BJ (cell line): ENCODE results near the gene RSBN1. TPM values are rescaled to one million over a fixed set of nuclear protein-coding genes. Genes with fewer than 3 reads are reported as not detected.

Experiments used
- CTCF ChIA-PET: fragments of 350-600 bp; formaldehyde crosslinking; extraction: SDS; loops from one replicate; lab custom pipeline; 2021; ENCODE audit warnings: antibody characterized with exemption, inconsistent platforms; lab: Yijun Ruan, JAX
- POLR2A ChIA-PET: fragments of 300-600 bp; sonication (Branson Sonifier 250); formaldehyde crosslinking; extraction: SDS; loops from one replicate; lab custom pipeline; 2021; ENCODE audit warnings: antibody characterized with exemption; lab: Charles Lee
- DNase-seq: peaks from one replicate; pipeline ENCODE4 v3.0.0-alpha.2; 2011; ENCODE audit warnings: low read depth
- H3K27me3 ChIP-seq: 2 replicates; pipeline ENCODE4 v1.6.0; 2011; ENCODE audit warnings: low read length; ENCODE audit not compliant: control insufficient read depth, insufficient read depth
- H3K36me3 ChIP-seq: 2 replicates; pipeline ENCODE4 v1.5.1; 2011; ENCODE audit warnings: low read length; ENCODE audit not compliant: control insufficient read depth, insufficient read depth
- H3K4me3 ChIP-seq: 2 replicates; pipeline ENCODE4 v1.5.1; 2011; ENCODE audit warnings: low read depth, mild to moderate bottlenecking, control low read depth, low read length
- polyA plus RNA-seq: library from polyadenylated mRNA; depleted of rRNA; stranded (reverse); fragments of >200 nt; gene quantifications from 2 replicates; pipeline ENCODE4 v1.2.3, GENCODE V29; 2011
- TF ChIP-seq, protein P1 (sequence below): IDR thresholded peaks from 2 replicates; pipeline ENCODE4 v1.5.1; 2011; ENCODE audit warnings: low read depth, mild to moderate bottlenecking, control low read depth, inconsistent platforms, low read length, moderate library complexity; ENCODE audit not compliant: insufficient read depth

Gene RSBN1
- polyA plus RNA-seq, 1 experiment = 4.0 TPM

DNA sequence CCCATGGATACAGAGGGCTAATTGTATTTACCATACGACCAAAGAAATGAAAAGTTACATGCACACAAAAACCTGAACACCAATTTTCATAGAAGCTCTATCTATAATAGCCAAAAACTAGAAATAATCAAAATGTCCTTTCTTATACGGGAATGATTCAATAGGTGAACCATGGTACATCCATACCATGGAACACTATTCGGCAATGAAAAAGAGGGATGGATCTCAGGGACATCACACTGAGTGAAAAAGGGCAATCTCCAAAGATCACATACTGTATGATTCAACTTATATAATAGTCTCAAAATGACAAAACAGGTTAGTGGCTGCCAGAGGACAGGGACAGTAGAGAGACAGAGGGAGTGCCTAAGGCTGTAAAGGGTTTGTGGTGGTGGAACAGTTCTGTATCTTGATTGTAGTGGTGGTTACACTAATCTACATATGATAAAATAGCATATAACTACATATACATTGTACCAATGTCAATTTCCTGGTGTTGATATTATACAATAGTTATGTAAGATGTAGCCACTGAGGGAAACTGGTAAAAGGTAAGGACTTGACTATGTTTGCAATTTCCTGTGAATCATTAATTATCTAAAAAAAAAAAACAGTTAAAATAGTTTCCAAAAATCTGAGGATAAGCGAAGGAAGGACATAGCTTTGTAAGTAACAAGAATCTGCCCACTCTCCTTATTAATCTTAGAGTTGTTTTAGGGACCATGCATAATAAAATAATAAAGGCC is 3.7 kb downstream of the RSBN1 start:
- no peak for DNase-seq
- POLR2A ChIA-PET = interaction anchor here (0.6 to 0.7 kb wide), 2 partner anchors 9 to 48 kb away, joined by 3 read pairs; no protein-coding TSS in a partner anchor
- H3K4me3 ChIP-seq = no peak overlapping the region
- TF ChIP-seq, protein P1, sequence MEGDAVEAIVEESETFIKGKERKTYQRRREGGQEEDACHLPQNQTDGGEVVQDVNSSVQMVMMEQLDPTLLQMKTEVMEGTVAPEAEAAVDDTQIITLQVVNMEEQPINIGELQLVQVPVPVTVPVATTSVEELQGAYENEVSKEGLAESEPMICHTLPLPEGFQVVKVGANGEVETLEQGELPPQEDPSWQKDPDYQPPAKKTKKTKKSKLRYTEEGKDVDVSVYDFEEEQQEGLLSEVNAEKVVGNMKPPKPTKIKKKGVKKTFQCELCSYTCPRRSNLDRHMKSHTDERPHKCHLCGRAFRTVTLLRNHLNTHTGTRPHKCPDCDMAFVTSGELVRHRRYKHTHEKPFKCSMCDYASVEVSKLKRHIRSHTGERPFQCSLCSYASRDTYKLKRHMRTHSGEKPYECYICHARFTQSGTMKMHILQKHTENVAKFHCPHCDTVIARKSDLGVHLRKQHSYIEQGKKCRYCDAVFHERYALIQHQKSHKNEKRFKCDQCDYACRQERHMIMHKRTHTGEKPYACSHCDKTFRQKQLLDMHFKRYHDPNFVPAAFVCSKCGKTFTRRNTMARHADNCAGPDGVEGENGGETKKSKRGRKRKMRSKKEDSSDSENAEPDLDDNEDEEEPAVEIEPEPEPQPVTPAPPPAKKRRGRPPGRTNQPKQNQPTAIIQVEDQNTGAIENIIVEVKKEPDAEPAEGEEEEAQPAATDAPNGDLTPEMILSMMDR = no peak
- H3K27me3 ChIP-seq = no peaks in the 10 kb centered on the region
- no peaks in the 10 kb centered on the region for H3K36me3 ChIP-seq
- CTCF ChIA-PET = interaction anchor here (0.6 kb wide), 1 partner anchor 9 kb away, joined by 3 read pairs; no protein-coding TSS in a partner anchor

DNA sequence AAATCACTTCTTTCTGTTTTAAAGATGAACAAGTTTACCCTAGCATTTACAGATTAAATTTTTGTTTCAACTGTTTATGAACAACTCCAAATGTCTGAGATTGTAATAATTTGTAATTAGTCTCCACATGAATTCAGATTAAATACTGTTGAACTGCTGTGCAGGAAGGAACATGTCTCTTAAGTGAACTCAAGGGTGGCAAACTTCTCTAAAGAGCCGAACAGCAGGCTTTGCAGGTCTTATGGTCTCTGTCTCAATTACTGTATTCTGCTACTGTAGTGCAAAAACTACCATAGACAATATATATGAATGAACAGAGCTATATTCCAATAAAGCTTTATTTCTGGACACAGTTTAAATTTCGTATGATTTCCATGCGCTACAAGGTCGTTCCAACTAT is 6.6 kb downstream of the RSBN1 start:
- CTCF ChIA-PET = no interaction called here
- Histone ChIP-seq H3K27me3 (no peaks in the 10 kb centered on the region), H3K36me3 (no peaks in the 10 kb centered on the region), H3K4me3 (no peak overlapping the region)
- POLR2A ChIA-PET = no interaction called here
- TF ChIP-seq, protein P1 = no peak
- DNase-seq = no peak

- no peak for DNase-seq
- Histone ChIP-seq H3K36me3 (no peaks in the 10 kb centered on the region), H3K27me3 (no peaks in the 10 kb centered on the region), H3K4me3 (no peak overlapping the region)
- ChIA-PET POLR2A (no interaction called here), CTCF (no interaction called here)
- TF ChIP-seq, protein P1 = no peak
Measured at GRCh38 chr1:113805256-113805531, 7.1 kb downstream of the RSBN1 start.

- no peak overlapping the region for H3K4me3 ChIP-seq
- POLR2A ChIA-PET = interaction anchor here (1.1 kb wide), 1 partner anchor 46 kb away, joined by 14 read pairs; no protein-coding TSS in a partner anchor
- CTCF ChIA-PET = no interaction called here
- H3K27me3 ChIP-seq = no peaks in the 10 kb centered on the region
- TF ChIP-seq, protein P1 = no peak
- no peak for DNase-seq
- H3K36me3 ChIP-seq = no peaks in the 10 kb centered on the region
Measured at GRCh38 chr1:113804421-113805255, 7.6 kb downstream of the RSBN1 start.

- Histone ChIP-seq H3K27me3 (no peaks in the 10 kb centered on the region), H3K36me3 (no peaks in the 10 kb centered on the region; the same call in 1 of the 2 replicates), H3K4me3 (no peak overlapping the region)
- TF ChIP-seq, protein P1 = no peak
- ChIA-PET POLR2A (no interaction called here), CTCF (no interaction called here)
- DNase-seq = no peak
Measured at GRCh38 chr1:113802367-113803007, 9.8 kb downstream of the RSBN1 start.
